LNCAP (cell line): Measurements from ENCODE around the gene IBTK.

Experiments
- TF ChIP-seq, protein P1 (sequence below): fragments of 450-650 bp; IDR thresholded peaks from 2 replicates; pipeline ENCODE4 v1.5.1; 2017; ENCODE audit warnings: mild to moderate bottlenecking

IBTK gene

DNA sequence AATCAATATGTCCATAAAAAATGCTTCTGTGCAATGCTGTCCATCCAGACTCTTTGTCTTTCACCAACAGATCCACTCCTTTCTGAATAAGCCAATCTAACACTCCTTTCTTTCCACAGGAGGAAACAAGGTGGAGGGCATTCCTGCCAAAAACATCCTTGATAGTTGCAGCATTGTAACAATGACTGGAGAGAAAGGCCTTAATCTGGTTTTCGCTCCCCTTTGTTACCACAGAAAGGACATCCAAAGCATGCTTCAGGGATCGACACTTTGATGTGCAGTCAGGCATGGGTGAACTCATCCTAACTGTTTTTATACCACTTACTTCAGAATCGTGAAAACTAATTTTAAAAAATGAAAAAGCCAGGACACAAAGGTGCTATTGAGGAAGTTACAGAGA is 7.4 kb downstream of the IBTK start:
- TF ChIP-seq, protein P1, sequence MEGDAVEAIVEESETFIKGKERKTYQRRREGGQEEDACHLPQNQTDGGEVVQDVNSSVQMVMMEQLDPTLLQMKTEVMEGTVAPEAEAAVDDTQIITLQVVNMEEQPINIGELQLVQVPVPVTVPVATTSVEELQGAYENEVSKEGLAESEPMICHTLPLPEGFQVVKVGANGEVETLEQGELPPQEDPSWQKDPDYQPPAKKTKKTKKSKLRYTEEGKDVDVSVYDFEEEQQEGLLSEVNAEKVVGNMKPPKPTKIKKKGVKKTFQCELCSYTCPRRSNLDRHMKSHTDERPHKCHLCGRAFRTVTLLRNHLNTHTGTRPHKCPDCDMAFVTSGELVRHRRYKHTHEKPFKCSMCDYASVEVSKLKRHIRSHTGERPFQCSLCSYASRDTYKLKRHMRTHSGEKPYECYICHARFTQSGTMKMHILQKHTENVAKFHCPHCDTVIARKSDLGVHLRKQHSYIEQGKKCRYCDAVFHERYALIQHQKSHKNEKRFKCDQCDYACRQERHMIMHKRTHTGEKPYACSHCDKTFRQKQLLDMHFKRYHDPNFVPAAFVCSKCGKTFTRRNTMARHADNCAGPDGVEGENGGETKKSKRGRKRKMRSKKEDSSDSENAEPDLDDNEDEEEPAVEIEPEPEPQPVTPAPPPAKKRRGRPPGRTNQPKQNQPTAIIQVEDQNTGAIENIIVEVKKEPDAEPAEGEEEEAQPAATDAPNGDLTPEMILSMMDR: no peak

DNA sequence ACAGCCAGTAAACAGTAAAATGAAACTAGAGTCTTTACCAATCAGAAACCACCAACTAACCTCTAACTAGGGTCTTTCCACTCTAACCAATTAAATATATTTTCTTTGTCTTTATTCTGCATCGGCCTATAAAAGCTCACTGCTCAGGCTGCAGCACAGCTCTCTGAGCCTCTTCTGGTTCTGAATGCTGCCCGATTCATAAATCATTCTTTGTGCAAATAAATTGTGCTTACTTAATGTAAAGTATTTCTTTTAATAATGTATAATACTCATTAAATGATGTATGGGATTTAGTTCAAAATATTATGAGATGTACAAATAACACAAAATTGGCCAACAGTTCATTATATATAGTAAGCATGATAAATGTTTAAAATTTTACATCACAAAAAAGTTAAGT is 7.9 kb downstream of the IBTK start:
- TF ChIP-seq, protein P1: no peak

DNA sequence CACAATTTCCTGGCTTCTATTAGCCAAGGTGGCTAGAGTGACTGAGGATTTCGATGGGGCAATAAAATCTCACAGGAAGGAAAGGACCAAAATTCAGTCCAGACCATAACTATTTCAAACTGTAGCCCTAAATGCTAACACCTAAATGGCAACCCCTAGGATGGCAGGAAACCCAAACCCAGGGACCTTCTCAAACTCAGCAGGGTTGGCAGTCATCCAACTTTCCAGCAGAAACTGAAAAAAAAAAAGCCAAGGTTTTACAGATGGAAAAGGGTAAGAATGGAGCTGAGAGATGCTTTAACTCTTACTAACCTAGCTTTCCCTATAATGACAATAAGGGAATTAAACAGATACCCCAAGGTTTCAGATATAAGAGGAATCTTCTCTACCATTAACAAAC is 10.5 kb downstream of the IBTK start:
- TF ChIP-seq, protein P1: no peak

DNA sequence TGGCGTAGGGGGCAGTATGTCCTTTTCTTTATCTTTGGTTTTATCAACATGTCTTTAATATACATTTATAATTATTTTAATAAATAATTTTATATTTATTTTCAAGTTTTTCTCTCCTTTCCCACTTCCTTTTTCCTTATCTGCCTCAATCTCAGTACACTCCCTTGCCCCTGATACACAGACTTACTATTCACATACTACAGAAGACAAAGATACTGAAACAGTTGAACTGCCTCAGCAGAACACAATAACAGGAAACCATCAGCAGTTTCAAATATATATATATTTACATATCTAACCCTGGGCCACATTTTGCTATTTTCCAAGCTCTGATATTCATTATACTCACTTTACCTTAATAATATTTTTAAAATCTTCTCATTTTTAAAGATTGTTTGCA is 19.8 kb downstream of the IBTK start:
- TF ChIP-seq, protein P1: no peak

DNA sequence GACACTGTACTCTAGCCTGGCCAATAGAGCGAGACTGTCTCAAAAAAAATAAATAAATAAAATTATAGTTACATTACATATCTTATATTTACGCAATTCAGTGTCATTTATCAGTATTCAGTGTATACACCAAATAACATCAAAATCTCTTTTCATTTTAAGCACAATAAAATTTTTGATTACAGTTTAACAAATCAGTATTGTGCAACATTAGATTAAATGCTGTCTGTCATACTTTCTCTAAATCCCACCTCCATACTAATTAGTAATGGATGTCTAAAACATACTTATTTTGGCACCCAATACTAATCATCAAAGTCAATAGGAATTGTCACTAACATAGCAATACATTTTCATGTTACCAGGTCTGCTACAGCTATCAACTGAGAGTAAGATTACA is 27.4 kb downstream of the IBTK start:
- TF ChIP-seq, protein P1: no peak

DNA sequence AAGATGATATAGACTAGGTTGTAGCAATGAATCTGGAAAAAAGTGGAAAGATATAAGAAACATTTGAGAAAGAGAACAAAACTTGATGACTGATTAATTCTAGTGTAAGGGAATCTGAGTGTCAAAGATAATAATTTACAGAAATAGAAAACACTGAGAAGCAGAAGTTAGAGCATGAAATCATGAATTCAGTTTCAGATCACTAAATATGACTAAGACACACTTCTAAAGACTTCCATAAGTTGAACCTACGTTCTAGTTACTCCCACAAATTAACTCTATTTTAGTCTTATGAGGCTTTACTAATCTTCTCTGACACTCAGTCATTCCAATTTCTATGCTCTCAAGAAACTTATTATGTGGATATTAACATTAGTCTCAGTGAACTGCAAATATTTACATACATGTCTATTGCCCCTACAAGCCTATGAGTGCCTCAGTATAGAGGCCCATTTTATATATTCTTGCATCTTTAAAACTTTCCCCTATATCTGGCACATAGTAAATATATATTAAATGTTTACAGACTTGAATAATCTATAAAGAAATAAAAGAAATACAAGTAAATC is 30.4 kb downstream of the IBTK start:
- TF ChIP-seq, protein P1: no peak

DNA sequence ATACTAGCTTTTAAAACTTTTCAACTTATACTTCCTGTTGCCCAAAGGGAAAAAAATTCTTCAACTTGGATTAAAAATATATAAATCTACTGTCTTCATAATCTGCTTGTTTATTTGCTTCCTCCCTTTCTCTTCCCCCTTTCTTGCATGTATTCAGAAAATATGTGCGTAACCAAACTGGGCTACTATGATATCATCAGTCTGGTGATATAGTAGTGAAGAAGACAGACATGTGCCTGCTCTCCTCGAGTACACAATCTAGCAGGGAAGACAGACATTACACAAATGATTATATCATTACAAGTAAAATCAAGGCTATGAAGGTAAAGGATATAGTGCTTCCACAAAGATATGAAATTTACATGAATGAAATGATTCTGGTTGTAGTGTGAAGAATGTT is 31.0 kb downstream of the IBTK start:
- TF ChIP-seq, protein P1: no peak

DNA sequence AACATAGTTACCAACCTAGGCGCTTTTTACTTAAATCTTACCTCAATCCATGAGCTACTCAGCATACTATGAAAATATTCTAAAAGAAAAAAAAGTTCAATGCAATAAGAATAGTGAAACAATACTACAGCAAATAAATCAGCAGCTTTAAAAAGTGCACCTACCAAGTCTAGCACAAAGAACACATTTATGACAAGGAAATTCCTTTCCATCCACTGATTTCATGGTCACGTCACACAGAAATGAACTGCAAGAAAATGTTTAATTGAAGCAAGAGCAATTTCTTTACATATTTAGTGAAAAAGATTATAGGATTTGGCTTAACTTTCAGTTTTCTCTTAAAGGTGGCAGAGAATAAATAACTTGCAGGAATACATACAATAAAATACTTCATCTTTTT is 36.2 kb downstream of the IBTK start:
- TF ChIP-seq, protein P1: no peak
